Liver (tissue), 3 donors: Measurements from ENCODE around the gene ASIC3.

Source experiments
- EGR1 ChIP-seq, 2 donors: IDR thresholded peaks; 2 replicates each; pipeline ENCODE4 v1.6.1; 2016 to 2018; ENCODE audit warnings: antibody characterized with exemption in 2 of 2, low read depth in 2 of 2
- GABPA ChIP-seq, 2 donors: IDR thresholded peaks in 1 of 2; conservative IDR thresholded peaks in 1 of 2; 2 replicates each; pipeline ENCODE4 v1.6.1; 2016; ENCODE audit warnings: antibody characterized with exemption in 2 of 2, mild to moderate bottlenecking in 1 of 2, moderate library complexity in 1 of 2
- HNF4G ChIP-seq: IDR thresholded peaks from 2 replicates; pipeline ENCODE4 v1.6.1; 2016; ENCODE audit warnings: antibody characterized with exemption
- JUND ChIP-seq, 2 donors: IDR thresholded peaks; 2 replicates each; pipeline ENCODE4 v1.6.1; 2016; ENCODE audit warnings: antibody characterized with exemption in 2 of 2
- NR2F2 ChIP-seq: IDR thresholded peaks from 2 replicates; pipeline ENCODE4 v1.6.1; 2016; ENCODE audit warnings: antibody characterized with exemption
- RAD21 ChIP-seq, 2 donors: IDR thresholded peaks; 2 replicates each; pipeline ENCODE4 v1.6.1; 2016; ENCODE audit warnings: antibody characterized with exemption in 2 of 2, mild to moderate bottlenecking in 2 of 2
- RXRA ChIP-seq, 2 donors: IDR thresholded peaks; 2 replicates each; pipeline ENCODE4 v1.6.1; 2017 to 2018; ENCODE audit warnings: antibody characterized with exemption in 2 of 2, mild to moderate bottlenecking in 1 of 2
- SP1 ChIP-seq: IDR thresholded peaks from 2 replicates; pipeline ENCODE4 v1.6.1; 2018; ENCODE audit warnings: antibody characterized with exemption, mild to moderate bottlenecking
- TAF1 ChIP-seq: conservative IDR thresholded peaks from 2 replicates; pipeline ENCODE4 v1.6.1; 2016; ENCODE audit warnings: antibody characterized with exemption, mild to moderate bottlenecking
- ZBTB33 ChIP-seq: IDR thresholded peaks from 2 replicates; pipeline ENCODE4 v1.6.1; 2016; ENCODE audit warnings: antibody characterized with exemption
- TF ChIP-seq, protein P1 (sequence below): fragments of 150-350 bp; IDR thresholded peaks from 2 replicates; pipeline ENCODE4 v1.5.1; 2017; ENCODE audit warnings: improper control_type of control experiment, low read depth, low read length; ENCODE audit not compliant: missing input control
- TF ChIP-seq, protein P2 (sequence below): IDR thresholded peaks from 2 replicates; pipeline ENCODE4 v1.6.1; 2016; ENCODE audit warnings: antibody characterized with exemption
- TF ChIP-seq, protein P3 (sequence below): IDR thresholded peaks from 2 replicates; pipeline ENCODE4 v1.6.1; 2016; ENCODE audit warnings: antibody characterized with exemption, mild to moderate bottlenecking
- TF ChIP-seq, protein P4 (sequence below): IDR thresholded peaks from 2 replicates; pipeline ENCODE4 v1.6.1; 2016; ENCODE audit warnings: antibody characterized with exemption
- donor health status: healthy.
- donor health status: healthy.

GRCh38 chr7:151059367-151060112 is 11.2 kb downstream of the ASIC3 start, which contains the start of gene SLC4A2:
- TF ChIP-seq, protein P1, sequence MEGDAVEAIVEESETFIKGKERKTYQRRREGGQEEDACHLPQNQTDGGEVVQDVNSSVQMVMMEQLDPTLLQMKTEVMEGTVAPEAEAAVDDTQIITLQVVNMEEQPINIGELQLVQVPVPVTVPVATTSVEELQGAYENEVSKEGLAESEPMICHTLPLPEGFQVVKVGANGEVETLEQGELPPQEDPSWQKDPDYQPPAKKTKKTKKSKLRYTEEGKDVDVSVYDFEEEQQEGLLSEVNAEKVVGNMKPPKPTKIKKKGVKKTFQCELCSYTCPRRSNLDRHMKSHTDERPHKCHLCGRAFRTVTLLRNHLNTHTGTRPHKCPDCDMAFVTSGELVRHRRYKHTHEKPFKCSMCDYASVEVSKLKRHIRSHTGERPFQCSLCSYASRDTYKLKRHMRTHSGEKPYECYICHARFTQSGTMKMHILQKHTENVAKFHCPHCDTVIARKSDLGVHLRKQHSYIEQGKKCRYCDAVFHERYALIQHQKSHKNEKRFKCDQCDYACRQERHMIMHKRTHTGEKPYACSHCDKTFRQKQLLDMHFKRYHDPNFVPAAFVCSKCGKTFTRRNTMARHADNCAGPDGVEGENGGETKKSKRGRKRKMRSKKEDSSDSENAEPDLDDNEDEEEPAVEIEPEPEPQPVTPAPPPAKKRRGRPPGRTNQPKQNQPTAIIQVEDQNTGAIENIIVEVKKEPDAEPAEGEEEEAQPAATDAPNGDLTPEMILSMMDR = peak; percentile 22
- TF ChIP-seq, protein P2, sequence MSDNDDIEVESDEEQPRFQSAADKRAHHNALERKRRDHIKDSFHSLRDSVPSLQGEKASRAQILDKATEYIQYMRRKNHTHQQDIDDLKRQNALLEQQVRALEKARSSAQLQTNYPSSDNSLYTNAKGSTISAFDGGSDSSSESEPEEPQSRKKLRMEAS = no peak
- TF ChIP-seq, protein P3, sequence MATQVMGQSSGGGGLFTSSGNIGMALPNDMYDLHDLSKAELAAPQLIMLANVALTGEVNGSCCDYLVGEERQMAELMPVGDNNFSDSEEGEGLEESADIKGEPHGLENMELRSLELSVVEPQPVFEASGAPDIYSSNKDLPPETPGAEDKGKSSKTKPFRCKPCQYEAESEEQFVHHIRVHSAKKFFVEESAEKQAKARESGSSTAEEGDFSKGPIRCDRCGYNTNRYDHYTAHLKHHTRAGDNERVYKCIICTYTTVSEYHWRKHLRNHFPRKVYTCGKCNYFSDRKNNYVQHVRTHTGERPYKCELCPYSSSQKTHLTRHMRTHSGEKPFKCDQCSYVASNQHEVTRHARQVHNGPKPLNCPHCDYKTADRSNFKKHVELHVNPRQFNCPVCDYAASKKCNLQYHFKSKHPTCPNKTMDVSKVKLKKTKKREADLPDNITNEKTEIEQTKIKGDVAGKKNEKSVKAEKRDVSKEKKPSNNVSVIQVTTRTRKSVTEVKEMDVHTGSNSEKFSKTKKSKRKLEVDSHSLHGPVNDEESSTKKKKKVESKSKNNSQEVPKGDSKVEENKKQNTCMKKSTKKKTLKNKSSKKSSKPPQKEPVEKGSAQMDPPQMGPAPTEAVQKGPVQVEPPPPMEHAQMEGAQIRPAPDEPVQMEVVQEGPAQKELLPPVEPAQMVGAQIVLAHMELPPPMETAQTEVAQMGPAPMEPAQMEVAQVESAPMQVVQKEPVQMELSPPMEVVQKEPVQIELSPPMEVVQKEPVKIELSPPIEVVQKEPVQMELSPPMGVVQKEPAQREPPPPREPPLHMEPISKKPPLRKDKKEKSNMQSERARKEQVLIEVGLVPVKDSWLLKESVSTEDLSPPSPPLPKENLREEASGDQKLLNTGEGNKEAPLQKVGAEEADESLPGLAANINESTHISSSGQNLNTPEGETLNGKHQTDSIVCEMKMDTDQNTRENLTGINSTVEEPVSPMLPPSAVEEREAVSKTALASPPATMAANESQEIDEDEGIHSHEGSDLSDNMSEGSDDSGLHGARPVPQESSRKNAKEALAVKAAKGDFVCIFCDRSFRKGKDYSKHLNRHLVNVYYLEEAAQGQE = peak; percentile 7
- no peak for TF ChIP-seq JUND (IDR thresholded peaks at IDR 0.05)
- TF ChIP-seq, protein P4, sequence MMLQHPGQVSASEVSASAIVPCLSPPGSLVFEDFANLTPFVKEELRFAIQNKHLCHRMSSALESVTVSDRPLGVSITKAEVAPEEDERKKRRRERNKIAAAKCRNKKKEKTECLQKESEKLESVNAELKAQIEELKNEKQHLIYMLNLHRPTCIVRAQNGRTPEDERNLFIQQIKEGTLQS = no peak
- TF ChIP-seq RAD21 (IDR thresholded peaks at IDR 0.05) = no peak
- TF ChIP-seq HNF4G = no peak
- TF ChIP-seq GABPA (IDR thresholded peaks at IDR 0.05 in 1 of 2, conservative IDR thresholded peaks at IDR 0.05 in 1 of 2) = no peak
- TF ChIP-seq RXRA (IDR thresholded peaks at IDR 0.05) = no peak
- TF ChIP-seq EGR1 (IDR thresholded peaks at IDR 0.05; ENCODE audit: low read depth in 2 of 2) = no peak
- TF ChIP-seq ZBTB33 = no peak
- TF ChIP-seq TAF1 = no peak
- no peak for TF ChIP-seq NR2F2
- TF ChIP-seq SP1 = no peak
